NCI-H1105 (cell line): ENCODE results near the gene CEP104.

Experiments
- DNase-seq: peaks from one replicate; lab custom pipeline; 2025; lab: John Stamatoyannopoulos, UW

CEP104 gene

GRCh38 chr1:3762873-3763228 is 94.2 kb downstream of the CEP104 start:
- no peak for DNase-seq

GRCh38 chr1:3762151-3762872 is 94.7 kb downstream of the CEP104 start:
- no peak for DNase-seq
